Measurements from ENCODE around the gene SOBP. TPM values are rescaled to one million over a fixed set of nuclear protein-coding genes. Genes with fewer than 3 reads are reported as not detected.

SOBP gene
- total RNA-seq, 4 donors from 2014 or later, result 0.15 to 3.8 (median 1.6) TPM

GRCh38 chr6:107585815-107586435 lies 96.0 kb downstream of the SOBP start:
- no peaks in the 10 kb centered on the region for H3K4me1 ChIP-seq
- 91% methylated on average over 5 of the region's 5 CpGs for WGBS, 2 donors

GRCh38 chr6:107587451-107587850 lies 97.5 kb downstream of the SOBP start:
- WGBS, 2 donors, result 61 to 62% methylated on average over 5 of the region's 5 CpGs
- no peaks in the 10 kb centered on the region for H3K36me3 ChIP-seq
- H3K4me3 ChIP-seq, result no peak overlapping the region
- no peaks in the 10 kb centered on the region for H3K27me3 ChIP-seq
- H3K4me1 ChIP-seq, result no peaks in the 10 kb centered on the region
- intact Hi-C loops (cut with DNase I), result no loop called here
- no peak overlapping the region for H3K27ac ChIP-seq
- no peaks in the 10 kb centered on the region for H3K9me3 ChIP-seq
- no peak for DNase-seq
- TF ChIP-seq CTCF (IDR thresholded peaks at IDR 0.05) (no peak), POLR2A (IDR thresholded peaks at IDR 0.05) (no peak)

More at GRCh38 chr6:107585815-107586435, 96.0 kb downstream of the SOBP start:
- no peak overlapping the region for H3K27ac ChIP-seq
- no peak for TF ChIP-seq CTCF (IDR thresholded peaks at IDR 0.05)
- no peak for TF ChIP-seq POLR2A (IDR thresholded peaks at IDR 0.05)
- no peaks in the 10 kb centered on the region for H3K36me3 ChIP-seq
- no peaks in the 10 kb centered on the region for H3K27me3 ChIP-seq
- intact Hi-C loops (cut with DNase I), result no loop called here
- no peak overlapping the region for H3K4me3 ChIP-seq
- DNase-seq, result no peak
- no peaks in the 10 kb centered on the region for H3K9me3 ChIP-seq

- no peaks in the 10 kb centered on the region for H3K9me3 ChIP-seq
- no peak overlapping the region for H3K4me3 ChIP-seq
- DNase-seq, result no peak
- no peak overlapping the region for H3K27ac ChIP-seq
- H3K4me1 ChIP-seq, result no peaks in the 10 kb centered on the region
- no peaks in the 10 kb centered on the region for H3K27me3 ChIP-seq
- no peak for TF ChIP-seq CTCF (IDR thresholded peaks at IDR 0.05)
- no peak for TF ChIP-seq POLR2A (IDR thresholded peaks at IDR 0.05)
- WGBS, 2 donors, result 91 to 100% methylated on average over 2 to 5 of the region's 5 CpGs
- H3K36me3 ChIP-seq, result no peaks in the 10 kb centered on the region
- intact Hi-C loops (cut with DNase I), result no loop called here
Observed at GRCh38 chr6:107589199-107589598, 99.3 kb downstream of the SOBP start.

- Histone ChIP-seq H3K4me1 (no peaks in the 10 kb centered on the region), H3K4me3 (no peak overlapping the region), H3K27me3 (no peaks in the 10 kb centered on the region), H3K36me3 (no peaks in the 10 kb centered on the region), H3K9me3 (no peaks in the 10 kb centered on the region), H3K27ac (no peak overlapping the region)
- DNase-seq, result no peak
- WGBS, 2 donors, result 83 to 92% methylated on average over 2 of the region's 2 CpGs
- intact Hi-C loops (cut with DNase I), result no loop called here
- TF ChIP-seq POLR2A (IDR thresholded peaks at IDR 0.05) (no peak), CTCF (IDR thresholded peaks at IDR 0.05) (no peak)
Observed at GRCh38 chr6:107589934-107590333, 100.0 kb downstream of the SOBP start.

GRCh38 chr6:107590378-107590777 lies 100.5 kb downstream of the SOBP start:
- Histone ChIP-seq H3K4me1 (no peaks in the 10 kb centered on the region), H3K36me3 (no peaks in the 10 kb centered on the region), H3K27ac (no peak overlapping the region), H3K9me3 (no peaks in the 10 kb centered on the region), H3K4me3 (no peak overlapping the region), H3K27me3 (no peaks in the 10 kb centered on the region)
- intact Hi-C loops (cut with DNase I), result no loop called here
- 47 to 79% methylated on average over 1 of the region's 1 CpG for WGBS, 2 donors
- no peak for TF ChIP-seq POLR2A (IDR thresholded peaks at IDR 0.05)
- DNase-seq, result no peak

GRCh38 chr6:107591346-107591745 lies 101.4 kb downstream of the SOBP start:
- no peaks in the 10 kb centered on the region for H3K9me3 ChIP-seq
- intact Hi-C loops (cut with DNase I), result no loop called here
- DNase-seq, result no peak
- TF ChIP-seq CTCF (IDR thresholded peaks at IDR 0.05) (no peak), POLR2A (IDR thresholded peaks at IDR 0.05) (no peak)
- no peaks in the 10 kb centered on the region for H3K27me3 ChIP-seq
- no peaks in the 10 kb centered on the region for H3K4me1 ChIP-seq
- H3K4me3 ChIP-seq, result no peak overlapping the region
- no peaks in the 10 kb centered on the region for H3K36me3 ChIP-seq
- H3K27ac ChIP-seq, result no peak overlapping the region
- 74 to 85% methylated on average over 1 of the region's 1 CpG for WGBS, 2 donors

All from esophagus squamous epithelium (tissue), 5 donors.